GM12892 (cell line): ENCODE data around the gene PCNX4.

Source experiments
- POLR2AphosphoS5 ChIP-seq: IDR thresholded peaks from 2 replicates; pipeline ENCODE4 v1.6.1; 2011; ENCODE audit warnings: low read depth, low read length, control low read depth
- TAF1 ChIP-seq: IDR thresholded peaks from 2 replicates; pipeline ENCODE4 v1.6.1; 2011; ENCODE audit warnings: low read depth, mild to moderate bottlenecking, control low read depth, low read length, borderline replicate concordance

DNA sequence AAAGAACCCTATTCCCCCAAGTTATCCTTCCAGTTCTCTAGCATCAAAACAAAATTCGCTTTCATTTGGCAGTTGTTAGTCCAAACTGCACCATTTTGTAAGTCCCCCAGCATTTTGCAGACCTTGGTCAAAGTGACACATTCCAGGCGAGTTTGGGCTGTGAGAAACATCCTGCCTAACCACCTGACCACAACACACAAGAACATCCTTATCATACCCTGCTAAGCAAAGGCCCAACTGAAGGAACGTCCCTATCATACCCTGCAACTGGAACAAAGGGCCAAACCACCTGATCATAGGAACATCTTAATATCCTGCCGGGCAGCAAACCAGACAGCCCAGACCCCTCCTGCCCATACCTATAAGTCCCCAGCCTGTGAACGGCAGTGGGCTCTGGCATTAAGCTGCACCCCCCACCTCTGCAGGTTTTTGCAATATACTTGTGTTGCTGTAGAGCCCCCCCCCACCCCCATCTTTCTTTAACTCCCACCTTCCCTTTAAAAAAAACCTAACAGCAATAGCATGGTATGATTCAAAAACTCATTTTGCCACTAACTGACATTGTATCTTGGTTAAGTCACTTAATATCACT, 2.7 kb downstream of the PCNX4 start:
- no peak for TF ChIP-seq POLR2AphosphoS5
- no peak for TF ChIP-seq TAF1
